Transverse colon (tissue), 4 donors: ENCODE measurements around the gene PLA2G5. TPM values are rescaled to one million over a fixed set of nuclear protein-coding genes. Genes with fewer than 3 reads are reported as not detected.

ENCODE experiments used
- DNase-seq: peaks from one replicate; pipeline ENCODE4 v3.0.0-alpha.2; 2019
- H3K27ac ChIP-seq, 4 donors: fragments of 200-600 bp; sonication (generic); 2 replicates each; pipeline ENCODE4 v1.5.1; 2016 to 2018; ENCODE audit warnings: inconsistent platforms in 4 of 4
- H3K27me3 ChIP-seq: fragments of 200-600 bp; sonication (generic); 2 replicates; pipeline ENCODE4 v1.5.1; 2017; ENCODE audit warnings: inconsistent platforms
- H3K36me3 ChIP-seq, 4 donors: fragments of 200-600 bp; sonication (generic); 2 replicates each; pipeline ENCODE4 v1.5.1; 2017 to 2019; ENCODE audit warnings: inconsistent platforms in 4 of 4
- H3K4me1 ChIP-seq, 4 donors: fragments of 200-600 bp; sonication (generic); 2 replicates each; pipeline ENCODE4 v1.5.1; 2017 to 2020; ENCODE audit warnings: inconsistent platforms in 4 of 4
- H3K4me3 ChIP-seq, 4 donors: fragments of 200-600 bp; sonication (generic); 1 replicate in 1 of 4; 2 replicates in 3 of 4; pipeline versions ENCODE4 v1.5.1 to v1.6.1; 2017 to 2019; ENCODE audit warnings: inconsistent platforms in 4 of 4
- H3K9me3 ChIP-seq, 2 donors: fragments of 200-600 bp; sonication (generic); 2 replicates each; pipeline ENCODE4 v1.5.1; 2017 to 2019; ENCODE audit warnings: inconsistent platforms in 2 of 2
- EP300 ChIP-seq: sonication (generic); formaldehyde crosslinking; IDR thresholded peaks from one replicate; pipeline ENCODE4 v1.6.1; 2017; ENCODE audit warnings: antibody characterized with exemption, low read depth
- POLR2A ChIP-seq: fragments of 450-650 bp; IDR thresholded peaks from one replicate; pipeline ENCODE4 v1.6.1; 2016; ENCODE audit warnings: antibody characterized with exemption, mild to moderate bottlenecking, moderate library complexity
- POLR2AphosphoS5 ChIP-seq, 3 donors: sonication (generic); formaldehyde crosslinking; IDR thresholded peaks; one replicate each; pipeline ENCODE4 v1.6.1; 2016; ENCODE audit warnings: antibody characterized with exemption in 3 of 3
- WGBS, 2 donors: methylation state at CpG; one replicate each; pipeline ENCODE4 v1.1.5; 2018; ENCODE audit warnings: low coverage in 1 of 2; 5-methylcytosine and 5-hydroxymethylcytosine counted together
- in situ Hi-C, 4 donors: fragments of 200-750 bp; cut with MboI; loops; one replicate each; pipeline versions ENCODE4 v1.15.0 to v1.15.1; 2017; ENCODE audit warnings: low sequenced_read_pairs in 3 of 4, low pct_ligation_motif_present in 1 of 4, low pct_unique_long_range_greater_than_20kb in 1 of 4
- intact Hi-C: fragments of 100-400 bp; cut with DNase I; formaldehyde crosslinking; loops from one replicate; pipeline ENCODE4 v1.15.1; 2023; ENCODE audit warnings: low total_unique reads
- total RNA-seq, 4 donors: library from RNA; depleted of rRNA; stranded (reverse); fragments of >200 nt; gene quantifications; one replicate each; pipeline ENCODE4 v1.1.0, GENCODE V29; 2016
- TF ChIP-seq, protein P1 (sequence below), 5 experiments: fragments of 200-600 bp in 3 of 5; fragments of 450-650 bp in 2 of 5; sonication (generic) in 3 of 5; IDR thresholded peaks; 1 replicate in 2 of 5; 2 replicates in 3 of 5; pipeline ENCODE4 v1.5.1; 2016 to 2017; ENCODE audit warnings: antibody characterized with exemption in 5 of 5, inconsistent platforms in 3 of 5, mild to moderate bottlenecking in 2 of 5, moderate library complexity in 1 of 5

The PLA2G5 gene
- total RNA-seq, 4 donors from 2014 or later = 0.60 to 3.1 (median 2.9) TPM; not detected in 1

DNA sequence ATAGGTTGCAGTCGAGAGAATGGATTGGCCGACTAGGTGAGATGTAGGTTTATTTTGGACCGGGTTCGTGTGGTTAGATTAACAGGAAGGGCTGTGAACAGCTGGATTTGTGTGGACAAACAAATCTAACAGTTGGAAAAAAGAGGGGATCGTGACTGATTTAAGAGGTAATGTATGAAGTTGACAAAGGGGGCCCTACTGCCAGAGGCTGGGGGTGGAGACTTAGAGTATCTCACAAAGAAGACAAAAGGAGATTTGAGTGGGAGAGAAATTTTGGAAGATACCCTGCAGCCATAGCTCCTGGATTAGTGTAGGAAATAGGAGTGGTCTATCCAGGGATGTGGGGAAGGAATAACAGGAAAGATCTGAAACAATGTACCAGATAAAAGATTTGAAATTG lies 38.8 kb upstream of the PLA2G5 start:
- TF ChIP-seq POLR2AphosphoS5 (IDR thresholded peaks at IDR 0.05) (no peak), POLR2A (no peak), EP300 (no peak)
- TF ChIP-seq, protein P1, sequence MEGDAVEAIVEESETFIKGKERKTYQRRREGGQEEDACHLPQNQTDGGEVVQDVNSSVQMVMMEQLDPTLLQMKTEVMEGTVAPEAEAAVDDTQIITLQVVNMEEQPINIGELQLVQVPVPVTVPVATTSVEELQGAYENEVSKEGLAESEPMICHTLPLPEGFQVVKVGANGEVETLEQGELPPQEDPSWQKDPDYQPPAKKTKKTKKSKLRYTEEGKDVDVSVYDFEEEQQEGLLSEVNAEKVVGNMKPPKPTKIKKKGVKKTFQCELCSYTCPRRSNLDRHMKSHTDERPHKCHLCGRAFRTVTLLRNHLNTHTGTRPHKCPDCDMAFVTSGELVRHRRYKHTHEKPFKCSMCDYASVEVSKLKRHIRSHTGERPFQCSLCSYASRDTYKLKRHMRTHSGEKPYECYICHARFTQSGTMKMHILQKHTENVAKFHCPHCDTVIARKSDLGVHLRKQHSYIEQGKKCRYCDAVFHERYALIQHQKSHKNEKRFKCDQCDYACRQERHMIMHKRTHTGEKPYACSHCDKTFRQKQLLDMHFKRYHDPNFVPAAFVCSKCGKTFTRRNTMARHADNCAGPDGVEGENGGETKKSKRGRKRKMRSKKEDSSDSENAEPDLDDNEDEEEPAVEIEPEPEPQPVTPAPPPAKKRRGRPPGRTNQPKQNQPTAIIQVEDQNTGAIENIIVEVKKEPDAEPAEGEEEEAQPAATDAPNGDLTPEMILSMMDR (IDR thresholded peaks at IDR 0.05) = no peak
- WGBS, 2 donors = 62 to 75% methylated on average over 5 of the region's 5 CpGs
- Histone ChIP-seq H3K27me3 (peaks cover 7% of the 10 kb centered on the region), H3K36me3 (no peaks in the 10 kb centered on the region), H3K9me3 (peaks cover 2 to 6% of the 10 kb centered on the region in 2 donors), H3K4me3 (no peak overlapping the region), H3K4me1 (no peaks in the 10 kb centered on the region), H3K27ac (no peak overlapping the region)
- no peak for DNase-seq
- intact Hi-C loops = no loop called here
- in situ Hi-C loops = no loop called here

DNA sequence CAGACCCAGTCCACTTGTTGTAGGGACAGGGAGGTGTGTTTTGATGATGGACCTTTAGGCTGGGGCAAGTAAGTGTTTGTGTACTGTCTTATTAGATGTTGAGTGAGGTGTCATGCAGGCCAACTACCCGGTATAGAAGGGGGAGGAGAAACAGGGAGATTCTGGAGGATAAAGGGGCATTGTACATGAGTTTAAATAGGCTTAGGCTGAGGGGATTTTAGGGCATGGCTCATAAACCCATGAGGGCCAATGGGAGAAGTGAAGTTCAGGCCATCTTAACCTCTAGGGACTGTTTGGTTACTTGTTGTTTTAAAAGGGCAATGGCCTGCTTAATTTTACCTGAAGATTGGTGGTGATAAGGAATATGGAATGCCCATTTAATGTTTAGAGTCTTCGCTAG lies 38.2 kb upstream of the PLA2G5 start:
- DNase-seq = no peak
- Histone ChIP-seq H3K9me3 (peaks cover 6% of the 10 kb centered on the region in 2 donors), H3K27me3 (peaks cover 5% of the 10 kb centered on the region), H3K4me3 (no peak overlapping the region), H3K27ac (no peak overlapping the region), H3K36me3 (no peaks in the 10 kb centered on the region), H3K4me1 (no peaks in the 10 kb centered on the region)
- WGBS, 2 donors = 85 to 90% methylated on average over 2 of the region's 2 CpGs
- intact Hi-C loops (no loop called here), in situ Hi-C loops (no loop called here)
- no peak for TF ChIP-seq EP300

DNA sequence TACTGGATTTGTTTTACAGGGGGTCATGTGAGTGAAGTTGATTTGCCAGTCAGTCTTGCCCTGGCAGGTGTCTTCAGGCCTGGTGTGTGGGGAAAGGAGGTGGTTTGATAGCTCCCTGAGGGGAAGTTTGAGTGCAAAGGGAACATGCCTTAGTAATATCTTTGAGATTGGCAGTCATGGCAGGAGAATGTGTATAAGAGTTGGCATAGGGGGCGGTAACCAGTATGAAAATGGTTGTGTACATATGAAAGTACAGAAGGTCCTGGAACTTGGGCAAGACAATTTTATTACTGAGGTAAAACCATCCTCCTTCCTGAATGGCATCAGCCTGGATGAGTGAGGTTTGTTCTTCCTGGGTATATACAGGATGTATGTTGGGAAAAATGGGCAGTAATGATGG lies 37.6 kb upstream of the PLA2G5 start:
- TF ChIP-seq EP300 (no peak), POLR2A (no peak), POLR2AphosphoS5 (IDR thresholded peaks at IDR 0.05) (no peak)
- TF ChIP-seq, protein P1 (IDR thresholded peaks at IDR 0.05) = no peak

DNA sequence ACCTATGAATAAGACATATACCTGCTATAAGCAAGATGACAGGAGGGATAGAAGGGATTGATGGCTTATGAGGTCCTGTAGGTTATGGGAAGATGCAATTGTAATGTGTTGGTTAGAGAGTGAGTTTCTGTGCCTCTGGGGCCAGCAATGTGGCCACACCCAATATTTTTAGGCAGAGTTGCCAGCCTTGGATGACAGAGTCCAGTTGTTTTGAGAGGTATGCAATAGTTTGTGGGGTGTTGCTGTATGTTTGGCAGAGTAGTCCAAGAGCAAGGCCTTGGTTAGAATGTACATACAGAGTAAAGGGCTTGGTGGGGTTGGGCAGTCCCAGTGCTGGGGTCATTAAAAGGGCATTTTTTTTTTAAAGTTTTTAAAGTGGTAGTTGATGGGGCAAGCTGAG lies 36.6 kb upstream of the PLA2G5 start:
- DNase-seq = no peak
- Histone ChIP-seq H3K27me3 (no peaks in the 10 kb centered on the region), H3K27ac (no peak overlapping the region), H3K4me1 (no peaks in the 10 kb centered on the region), H3K4me3 (no peak overlapping the region), H3K9me3 (peaks cover 6% of the 10 kb centered on the region in 2 donors), H3K36me3 (no peaks in the 10 kb centered on the region)
- intact Hi-C loops = no loop called here
- TF ChIP-seq POLR2AphosphoS5 (IDR thresholded peaks at IDR 0.05) = no peak
- no peak for TF ChIP-seq POLR2A
- TF ChIP-seq EP300 = no peak
- in situ Hi-C loops = no loop called here

More for the DNA sequence above, 37.6 kb upstream of the PLA2G5 start:
- in situ Hi-C loops = no loop called here
- no peak overlapping the region for H3K4me3 ChIP-seq
- H3K36me3 ChIP-seq = no peaks in the 10 kb centered on the region
- intact Hi-C loops = no loop called here
- DNase-seq = no peak
- H3K4me1 ChIP-seq = no peaks in the 10 kb centered on the region
- peaks cover 6% of the 10 kb centered on the region in 2 donors for H3K9me3 ChIP-seq
- 88% methylated on average over 1 of the region's 1 CpG for WGBS, 2 donors
- H3K27ac ChIP-seq = no peak overlapping the region
- no peaks in the 10 kb centered on the region for H3K27me3 ChIP-seq

DNA sequence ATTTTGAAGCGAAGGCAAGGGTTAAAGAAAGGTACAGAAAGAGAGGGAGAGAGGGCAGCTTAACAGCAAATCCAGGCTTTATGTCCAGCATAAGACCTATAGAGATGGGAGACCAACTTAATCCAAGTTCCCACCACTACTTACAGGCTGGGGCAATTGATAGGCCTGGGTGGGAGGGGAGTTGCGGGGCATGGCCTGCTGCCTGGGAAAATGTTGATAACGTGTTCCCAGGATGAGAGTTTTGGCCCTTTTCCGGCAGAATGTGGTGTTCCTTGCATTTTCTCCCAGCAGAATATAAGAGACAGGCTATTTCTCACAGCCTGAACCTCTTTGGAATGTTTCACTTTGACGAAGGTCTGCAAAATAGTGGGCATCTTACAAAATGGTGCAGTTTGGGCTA lies 34.9 kb upstream of the PLA2G5 start:
- DNase-seq = no peak
- in situ Hi-C loops = no loop called here
- 79 to 82% methylated on average over 4 to 5 of the region's 5 CpGs for WGBS, 2 donors
- H3K27me3 ChIP-seq = no peaks in the 10 kb centered on the region
- H3K36me3 ChIP-seq = no peaks in the 10 kb centered on the region
- peaks cover 6% of the 10 kb centered on the region in 2 donors for H3K9me3 ChIP-seq
- H3K4me3 ChIP-seq = no peak overlapping the region
- no peaks in the 10 kb centered on the region for H3K4me1 ChIP-seq
- intact Hi-C loops = no loop called here
- no peak overlapping the region for H3K27ac ChIP-seq
- TF ChIP-seq POLR2A (no peak), EP300 (no peak), POLR2AphosphoS5 (IDR thresholded peaks at IDR 0.05) (no peak)
- TF ChIP-seq, protein P1 (IDR thresholded peaks at IDR 0.05) = no peak
